HG02943 (cell line): Measurements from ENCODE around the gene REC8.
"Not testable (repeated sequence)": the region's sequence is repeated elsewhere in the genome, so short reads cannot be mapped to it uniquely, and the experiment has no call there.

Experiments used
- ATAC-seq: cut with Tn5 transposase; IDR thresholded peaks from one replicate; pipeline ENCODE4 v1.9.1; 2021; ENCODE audit warnings: mild to moderate bottlenecking, low read depth, moderate library complexity; ENCODE audit not compliant: unreplicated experiment

REC8 gene

DNA sequence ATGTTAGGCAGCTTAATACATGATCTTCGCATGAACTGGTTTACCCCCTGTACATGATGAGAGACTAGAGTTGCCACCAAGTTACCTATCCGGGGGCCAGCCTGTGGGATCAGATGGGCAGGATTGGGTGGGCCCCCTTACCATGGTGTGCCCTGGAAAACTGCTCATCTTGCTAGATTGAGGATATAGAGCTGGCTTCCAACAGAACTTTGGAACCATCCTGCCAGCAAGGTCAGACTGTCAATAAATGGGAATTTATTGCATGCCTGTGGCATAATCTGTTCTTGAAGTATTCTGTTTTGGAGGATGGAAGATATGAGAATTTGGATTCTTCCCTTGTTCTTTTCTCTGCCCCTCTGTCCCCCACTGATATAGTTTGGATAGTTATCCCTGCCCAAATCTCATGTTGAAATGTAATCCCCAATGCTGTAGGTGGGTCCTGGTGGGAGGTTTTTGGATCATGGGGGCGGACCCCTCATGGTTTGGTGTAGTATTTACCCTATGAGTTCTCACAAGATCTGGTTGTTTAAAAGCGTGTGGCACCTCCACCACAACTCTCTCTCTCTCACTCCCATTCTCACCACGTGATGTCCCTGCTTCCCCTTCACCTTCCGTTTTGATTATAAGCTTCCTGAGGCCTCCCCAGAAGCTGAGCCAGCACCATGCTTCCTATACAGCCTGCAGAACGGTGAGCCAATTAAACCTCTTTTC is 27.1 kb downstream of the REC8 start:
- no peak for ATAC-seq

DNA sequence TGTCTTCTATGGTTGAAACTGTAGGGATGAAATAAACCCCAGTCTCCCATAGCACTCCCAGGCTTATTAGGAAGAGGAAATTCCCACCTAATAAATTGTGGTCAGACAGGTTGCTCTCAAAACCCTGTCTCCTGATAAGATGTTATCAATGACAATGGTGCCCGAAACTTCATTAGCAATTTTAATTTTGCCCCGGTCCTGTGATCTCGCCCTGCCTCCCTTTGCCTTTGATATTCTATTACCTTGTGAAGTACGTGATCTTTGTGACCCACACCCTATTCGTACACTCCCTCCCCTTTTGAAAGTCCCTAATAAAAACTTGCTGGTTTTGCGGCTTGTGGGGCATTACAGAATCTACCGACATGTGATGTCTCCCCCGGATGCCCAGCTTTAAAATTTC is 30.7 kb downstream of the REC8 start:
- not testable (repeated sequence) for ATAC-seq

DNA sequence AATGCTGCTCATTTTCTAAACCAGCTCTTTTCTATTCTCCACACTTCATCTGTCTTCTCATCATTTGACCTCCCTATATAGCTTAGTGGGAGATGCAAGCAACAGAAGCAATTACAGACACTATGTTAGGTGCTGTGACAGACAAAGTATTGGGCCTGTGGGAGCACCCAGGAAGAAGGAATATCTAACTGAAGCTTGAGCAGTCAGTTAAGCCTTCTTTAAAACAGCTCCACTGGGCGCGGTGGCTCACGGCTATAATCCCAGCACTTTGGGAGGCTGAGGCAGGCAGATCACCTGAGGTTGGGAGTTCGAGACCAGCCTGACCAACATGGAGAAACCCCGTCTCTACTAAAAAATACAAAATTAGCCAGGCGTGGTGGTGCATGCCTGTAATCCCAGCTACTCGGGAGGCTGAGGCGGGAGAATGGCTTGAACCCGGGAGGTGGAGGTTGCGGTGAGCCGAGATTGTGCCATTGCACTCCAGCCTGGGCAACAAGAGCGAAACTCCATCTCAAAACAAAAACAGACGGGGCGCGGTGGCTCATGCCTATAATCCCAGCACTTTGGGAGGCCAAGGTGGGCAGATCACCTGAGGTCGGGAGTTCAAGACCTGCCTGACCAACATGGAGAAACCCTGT is 31.5 kb downstream of the REC8 start:
- not testable (repeated sequence) for ATAC-seq

DNA sequence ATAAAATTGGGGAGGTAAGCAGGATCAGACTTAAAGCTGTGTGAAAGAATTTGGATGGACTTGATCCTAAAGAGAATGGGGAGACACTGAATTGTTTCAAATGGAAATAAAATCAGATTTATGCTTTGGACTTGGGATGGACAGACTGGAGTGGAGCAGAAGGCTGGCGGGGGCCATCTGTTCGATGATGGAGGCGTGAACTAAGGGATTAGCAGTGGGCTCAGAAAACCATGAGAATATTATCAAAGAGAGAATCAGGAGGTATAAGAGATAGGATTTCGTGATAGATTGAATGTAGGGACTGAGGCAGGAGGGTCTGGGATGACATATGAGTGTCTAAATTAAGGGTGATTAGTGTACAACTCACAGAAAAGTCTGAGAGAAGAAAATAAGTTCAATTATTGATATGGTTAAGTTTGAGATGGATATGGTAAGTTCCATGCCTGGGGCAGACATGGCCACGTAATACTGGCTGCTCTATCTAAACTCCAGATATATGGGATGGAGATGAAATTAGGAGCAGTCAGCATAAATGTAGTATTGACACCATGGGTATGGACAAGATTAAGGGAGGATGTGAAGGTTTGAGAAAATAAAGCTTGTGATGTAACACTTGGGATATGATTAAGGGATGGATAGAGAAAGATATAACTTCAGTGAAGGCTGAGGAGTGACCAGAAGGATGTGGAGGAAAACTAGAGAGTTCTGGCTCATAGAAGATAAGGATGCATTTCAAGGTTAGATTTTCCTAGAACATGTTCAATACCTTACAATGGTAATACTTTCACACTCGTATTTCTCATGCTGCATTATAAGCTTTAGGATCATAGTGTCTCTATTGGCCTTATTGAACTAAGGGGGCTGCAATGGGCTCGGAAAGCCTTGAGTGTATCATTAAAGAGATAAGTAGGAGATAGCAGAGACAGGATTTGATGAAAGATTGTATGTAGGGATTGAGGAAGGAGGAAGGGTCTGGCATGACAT is 32.6 kb downstream of the REC8 start:
- no peak for ATAC-seq

DNA sequence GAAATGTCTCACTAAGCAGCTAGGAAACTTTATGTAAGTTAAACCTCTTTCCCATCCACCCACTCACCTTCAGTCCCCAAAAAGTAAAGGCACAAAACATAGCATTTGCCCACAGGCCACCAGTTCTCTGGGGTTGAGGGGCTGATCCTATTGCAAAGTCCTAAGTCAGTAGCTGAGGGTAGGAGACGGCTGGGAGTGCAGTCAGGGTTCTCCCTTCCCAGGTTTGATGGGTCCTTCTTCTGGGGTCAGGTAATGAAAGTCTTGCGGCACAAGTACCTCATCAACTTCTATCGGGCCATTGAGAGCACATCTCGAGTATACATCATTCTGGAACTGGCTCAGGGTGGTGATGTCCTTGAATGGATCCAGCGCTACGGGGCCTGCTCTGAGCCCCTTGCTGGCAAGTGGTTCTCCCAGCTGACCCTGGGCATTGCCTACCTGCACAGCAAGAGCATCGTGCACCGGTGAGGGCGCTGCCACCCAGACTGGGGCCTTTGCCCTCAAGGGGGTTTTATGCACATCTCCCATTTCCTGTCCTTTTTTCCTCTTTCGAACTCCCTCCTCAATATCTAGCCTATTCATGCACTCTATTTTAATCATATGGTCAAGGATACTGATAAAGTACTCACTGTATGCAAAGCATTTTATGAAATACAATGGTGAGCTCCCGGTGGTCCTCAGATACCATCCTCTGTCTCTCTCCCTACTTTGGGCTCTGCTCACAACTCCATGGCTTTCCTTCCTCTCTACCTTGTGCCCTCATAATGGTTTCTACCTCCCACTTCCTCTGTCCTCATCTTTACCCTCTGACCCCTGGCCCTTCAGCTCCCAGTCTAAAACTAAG is 34.6 kb downstream of the REC8 start:
- no peak for ATAC-seq

DNA sequence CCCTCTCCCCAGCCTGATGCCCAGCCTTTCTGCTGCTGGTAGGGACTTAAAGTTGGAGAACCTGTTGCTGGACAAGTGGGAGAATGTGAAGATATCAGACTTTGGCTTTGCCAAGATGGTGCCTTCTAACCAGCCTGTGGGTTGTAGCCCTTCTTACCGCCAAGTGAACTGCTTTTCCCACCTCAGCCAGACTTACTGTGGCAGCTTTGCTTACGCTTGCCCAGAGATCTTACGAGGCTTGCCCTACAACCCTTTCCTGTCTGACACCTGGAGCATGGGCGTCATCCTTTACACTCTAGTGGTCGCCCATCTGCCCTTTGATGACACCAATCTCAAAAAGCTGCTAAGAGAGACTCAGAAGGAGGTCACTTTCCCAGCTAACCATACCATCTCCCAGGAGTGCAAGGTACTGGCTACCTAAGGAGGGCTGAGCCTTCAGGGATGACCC is 35.2 kb downstream of the REC8 start:
- ATAC-seq: no peak

DNA sequence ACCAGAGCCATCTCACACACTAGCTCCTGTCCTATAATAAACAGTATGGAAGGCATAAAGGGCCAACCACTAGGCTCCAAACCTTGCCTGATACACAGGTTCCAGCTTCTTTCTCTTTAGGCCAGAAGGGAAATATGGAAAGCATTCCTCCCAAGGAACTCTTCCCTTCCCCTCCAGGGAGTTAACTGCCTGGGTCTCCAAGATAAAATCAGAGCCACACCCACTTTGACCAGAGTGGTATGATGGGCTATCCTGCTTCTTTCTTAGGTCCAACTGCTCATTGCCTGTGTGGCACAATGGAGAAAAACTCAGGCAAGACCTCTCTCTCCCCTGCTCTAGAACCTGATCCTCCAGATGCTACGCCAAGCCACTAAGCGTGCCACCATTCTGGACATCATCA is 35.7 kb downstream of the REC8 start:
- no peak for ATAC-seq

DNA sequence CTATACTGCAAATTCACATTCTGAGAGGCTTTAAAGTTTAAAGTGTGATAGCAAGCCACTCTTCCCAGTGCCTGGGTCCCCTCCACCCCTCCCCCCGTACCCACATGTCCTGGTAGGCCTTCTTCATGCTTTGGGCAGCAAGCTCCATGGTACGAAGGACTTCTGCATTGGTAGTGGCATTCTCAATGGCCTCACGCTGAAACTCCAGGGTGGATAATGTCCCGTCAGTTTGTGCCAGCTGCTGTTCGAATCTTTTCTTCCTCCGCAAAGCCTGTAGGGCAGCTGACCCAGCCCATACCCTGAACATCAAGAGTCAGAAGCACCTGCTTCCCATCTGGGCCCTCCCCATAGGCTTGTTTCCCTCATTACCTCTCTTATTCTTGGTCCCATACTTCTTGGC is 39.4 kb downstream of the REC8 start:
- no peak for ATAC-seq

DNA sequence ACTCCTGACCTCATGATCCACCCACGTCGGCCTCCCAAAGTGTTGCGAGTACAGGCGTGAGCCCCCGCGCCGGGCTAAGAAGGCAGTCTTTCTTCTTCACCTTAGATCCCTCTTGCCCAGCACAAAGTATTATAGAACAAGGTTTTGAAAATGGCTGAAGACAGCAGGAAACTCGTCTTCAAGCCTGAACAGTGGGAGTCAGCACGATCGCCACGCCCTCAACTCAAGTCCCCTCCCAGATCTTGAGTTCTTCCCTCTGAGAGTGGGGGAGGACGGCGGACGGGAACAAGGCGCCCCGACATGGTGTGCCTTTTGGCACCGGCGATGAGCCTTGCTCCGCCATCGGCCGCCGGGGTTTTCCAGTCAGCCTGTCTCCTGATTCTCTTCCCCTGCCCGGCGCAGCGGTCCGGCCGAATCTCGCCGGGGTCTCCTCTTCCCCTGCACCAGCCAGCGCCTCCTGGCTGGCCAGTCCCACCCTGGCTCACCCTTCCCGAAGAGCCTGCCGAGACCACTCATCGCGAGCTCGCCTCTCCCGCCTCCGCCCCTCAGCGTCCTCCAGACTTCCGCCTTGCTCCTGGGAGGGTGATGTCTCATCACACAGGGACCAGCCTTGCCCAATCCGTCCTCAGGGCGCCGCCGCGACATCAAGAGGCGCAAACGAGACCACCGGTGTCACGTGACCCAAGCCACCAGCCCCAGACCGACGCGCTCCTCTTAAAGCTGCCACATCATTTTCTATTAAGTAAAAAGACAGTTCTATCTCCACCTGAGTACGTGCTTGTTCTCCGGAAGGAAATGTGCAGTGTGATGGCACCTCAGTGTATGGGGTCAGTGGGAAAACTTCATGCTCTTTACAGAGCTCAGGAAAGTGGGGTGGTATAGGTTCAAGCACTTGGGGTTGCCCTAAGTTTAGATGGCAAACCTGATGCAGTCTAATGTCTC is 41.3 kb downstream of the REC8 start, which contains the start of gene CHMP4A:
CHMP4A (minus strand) TSS at position 565 of the 942 bp plus-strand sequence; CDS start at position 516, 49 bp downstream.
- ATAC-seq: peak; percentile 76

DNA sequence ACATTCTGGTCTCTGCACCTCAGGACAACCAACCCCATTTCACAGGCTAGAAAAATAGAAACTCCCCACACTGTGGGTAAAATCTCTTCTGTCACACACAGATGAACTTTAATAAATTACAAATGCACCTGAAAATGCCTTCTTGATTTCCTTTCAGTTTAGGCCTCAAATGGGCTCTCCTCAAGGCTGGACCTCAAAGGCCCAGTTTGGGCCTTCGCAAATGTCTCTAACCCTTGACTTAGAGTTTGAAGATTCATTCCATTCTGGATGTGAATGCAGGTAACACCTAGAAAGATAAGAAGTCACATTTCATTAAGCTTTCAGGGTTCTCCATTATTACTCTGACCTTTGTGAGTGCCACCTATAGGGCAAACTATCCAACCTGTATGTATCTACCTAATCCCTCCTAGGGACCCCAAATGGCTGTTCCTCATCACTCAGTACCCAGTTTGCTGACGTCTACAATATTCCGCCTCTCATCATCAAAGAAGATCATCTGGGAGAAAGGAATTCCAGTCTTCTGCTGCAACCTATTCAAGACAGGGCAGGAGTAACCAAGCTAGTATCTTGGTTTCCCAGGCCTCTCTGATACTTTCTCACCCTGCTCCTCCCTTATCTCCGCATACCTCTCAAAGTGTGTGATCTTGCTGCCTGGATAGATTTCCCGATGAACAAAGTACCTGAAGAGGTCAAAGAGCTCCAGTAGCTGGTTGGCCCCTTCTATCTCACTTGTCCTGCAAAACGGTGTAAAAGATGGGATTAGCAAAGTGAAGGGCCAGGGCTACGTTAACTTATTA is 42.2 kb downstream of the REC8 start:
- no peak for ATAC-seq

DNA sequence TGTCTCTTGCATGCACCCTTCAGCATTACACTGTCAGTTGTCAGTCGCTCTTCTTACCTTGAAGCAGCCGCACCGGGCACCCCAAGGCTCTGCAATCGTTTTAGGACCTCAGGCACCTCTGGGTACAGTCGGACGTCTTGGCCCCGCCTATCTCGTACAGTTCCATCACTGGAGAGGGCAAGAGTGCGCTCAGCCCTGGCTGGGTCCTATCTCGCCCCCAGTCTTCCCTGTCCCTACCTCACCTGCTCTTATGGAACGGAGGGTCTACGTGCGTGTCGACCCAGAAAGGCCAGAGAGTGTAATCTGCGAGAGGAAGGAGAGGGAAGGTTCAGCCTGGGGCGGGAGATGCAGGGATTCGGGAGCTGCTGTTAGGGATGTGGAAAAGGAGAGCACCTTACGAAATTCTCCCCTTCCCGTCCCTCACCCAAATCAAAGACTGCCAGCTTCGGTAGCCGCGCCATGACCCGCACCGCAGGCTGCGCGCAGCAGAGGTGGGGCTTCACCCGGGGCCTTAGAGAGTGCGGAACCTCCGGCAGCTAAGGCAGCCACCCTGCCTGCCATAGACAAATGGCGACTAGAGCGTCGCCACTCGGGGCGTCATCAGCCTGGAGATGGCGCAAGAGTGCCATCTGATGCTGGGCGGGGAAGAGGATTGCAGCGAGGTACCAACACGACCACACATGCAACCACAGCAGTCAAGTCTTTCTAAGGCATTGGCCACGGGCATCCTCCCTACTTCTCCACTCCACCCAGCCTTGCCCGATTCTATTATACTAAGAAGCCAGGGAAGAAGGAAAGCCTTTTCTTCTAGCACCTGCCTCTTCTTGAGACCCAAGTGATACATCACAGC is 43.8 kb downstream of the REC8 start, which contains the start of gene MDP1:
MDP1 (minus strand) TSS at position 572 of the 850 bp plus-strand sequence; CDS start at position 461, 111 bp downstream.
- peak; percentile 50 for ATAC-seq

DNA sequence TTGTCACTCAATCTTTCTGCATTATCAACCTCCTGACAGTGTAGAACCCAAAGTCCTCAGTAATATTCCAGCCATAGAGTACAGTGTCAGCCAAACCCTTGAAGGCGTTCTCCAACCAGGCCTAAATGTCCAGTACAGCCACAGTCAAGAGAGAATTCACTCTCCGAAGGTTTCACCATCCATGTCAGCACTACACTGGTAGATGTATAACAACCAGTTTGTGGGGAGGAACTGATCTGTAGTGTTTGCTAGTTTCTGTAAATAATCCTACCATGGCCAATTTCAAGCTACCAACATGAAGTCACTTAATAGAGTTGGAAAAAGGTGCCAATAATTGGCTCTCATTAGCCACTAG is 44.4 kb downstream of the REC8 start:
- ATAC-seq: no peak

DNA sequence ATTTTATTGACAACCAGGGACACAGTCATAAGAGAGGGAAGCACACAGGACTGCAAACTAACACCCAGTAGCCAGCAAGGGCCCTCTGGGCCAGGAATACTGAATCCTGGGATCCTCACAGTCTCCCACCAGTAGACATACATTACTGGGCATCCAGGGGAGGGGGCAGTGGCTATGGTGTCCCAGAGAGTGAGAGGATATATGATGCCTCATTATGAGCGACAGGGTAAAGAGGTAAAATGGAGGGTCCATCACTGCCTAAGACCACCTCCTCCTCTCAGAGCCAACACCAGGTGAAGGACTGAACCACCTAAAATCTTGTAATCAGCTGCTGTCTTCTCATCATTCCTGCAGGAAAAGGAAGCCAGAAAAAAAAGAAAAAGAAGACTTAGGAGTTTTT is 45.0 kb downstream of the REC8 start:
- not testable (repeated sequence) for ATAC-seq

DNA sequence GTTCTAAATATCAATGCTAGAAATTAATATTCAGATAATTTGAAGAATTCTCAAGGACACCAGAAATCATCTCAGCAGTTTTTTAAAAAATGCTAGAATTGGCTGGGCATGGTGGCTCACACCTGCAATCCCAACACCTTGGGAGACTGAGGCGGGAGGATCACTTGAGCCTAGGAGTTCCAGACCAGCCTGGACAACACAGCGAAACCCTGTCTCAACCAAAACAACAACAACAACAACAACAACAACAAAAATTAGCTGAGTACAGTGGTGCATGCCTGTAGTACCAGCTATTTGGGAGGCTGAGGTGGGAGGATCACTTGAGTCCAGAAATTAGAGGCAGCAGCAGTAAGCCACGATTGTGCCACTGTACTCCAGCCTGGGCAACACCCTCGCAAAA is 47.2 kb downstream of the REC8 start:
- no peak for ATAC-seq

DNA sequence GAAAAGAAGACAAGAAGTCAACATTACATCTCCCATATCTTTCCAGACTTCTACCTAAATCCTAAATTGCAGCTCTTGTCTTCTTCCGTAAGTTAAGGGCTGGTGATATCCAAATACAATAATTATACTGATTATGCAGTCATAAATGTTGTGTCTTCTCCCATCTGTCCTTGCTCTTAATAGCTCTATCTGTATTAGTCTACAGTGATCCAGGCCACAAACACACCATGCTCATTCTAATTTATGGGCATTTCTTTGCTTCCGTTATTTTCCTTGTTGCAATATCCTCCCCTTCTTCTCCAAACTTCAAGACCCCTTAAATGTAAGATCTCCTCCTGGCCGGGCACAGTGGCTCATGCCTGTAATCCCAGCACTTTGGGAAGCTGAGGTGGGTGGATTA is 47.6 kb downstream of the REC8 start:
- ATAC-seq: no peak

DNA sequence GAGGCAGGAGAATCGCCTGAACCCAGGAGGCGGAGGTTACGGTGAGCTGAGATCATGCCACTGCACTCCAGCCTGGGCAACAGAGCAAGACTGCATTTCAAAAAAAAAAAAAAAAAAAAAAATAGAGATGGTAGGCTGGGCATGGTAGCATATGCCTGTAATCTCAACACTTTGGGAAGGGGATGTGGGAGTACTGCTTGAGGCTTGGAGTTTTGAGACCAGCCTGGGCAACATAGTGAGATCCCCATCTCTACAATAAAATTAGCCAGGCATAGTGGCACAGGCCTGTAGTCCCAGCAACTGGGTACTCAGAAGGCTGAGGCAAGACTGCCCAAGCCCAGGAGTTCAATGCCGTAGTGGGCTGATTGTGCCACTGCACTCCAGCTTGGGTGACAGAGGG is 51.1 kb downstream of the REC8 start:
- not testable (repeated sequence) for ATAC-seq

DNA sequence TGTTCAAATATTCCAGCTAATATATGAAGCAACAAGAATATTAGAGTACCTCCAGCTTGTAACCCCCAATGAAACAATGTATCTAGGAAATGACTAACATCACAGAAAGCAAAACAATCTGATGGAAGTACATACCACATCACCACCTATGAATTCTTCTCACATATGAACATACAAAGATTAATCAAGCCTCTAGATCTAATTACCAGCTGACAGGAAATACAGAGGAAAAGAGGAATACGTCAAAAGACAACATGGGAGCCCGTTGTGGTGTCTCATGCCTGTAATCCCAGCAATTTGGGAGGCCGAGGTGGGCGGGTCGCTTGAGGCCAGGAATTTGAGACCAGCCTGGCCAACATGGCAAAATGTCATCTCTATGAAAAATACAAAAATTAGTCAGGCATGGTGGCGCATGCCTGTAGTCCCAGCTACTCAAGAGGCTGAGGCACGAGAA is 52.8 kb downstream of the REC8 start:
- ATAC-seq: no peak
